ENCODE data around the gene FFAR4. TPM values are rescaled to one million over a fixed set of nuclear protein-coding genes. Genes with fewer than 3 reads are reported as not detected.
"Not testable (repeated sequence)": the region's sequence is repeated elsewhere in the genome, so short reads cannot be mapped to it uniquely, and the experiment has no call there.

The FFAR4 gene
- 0.63 TPM for polyA plus RNA-seq (2013, experiment 1 of 4)
- polyA plus RNA-seq (2013, experiment 2 of 4): 1.2 TPM
- 0.43 TPM for polyA plus RNA-seq (2013, experiment 3 of 4)
- 0.32 TPM for polyA plus RNA-seq (2013, experiment 4 of 4)

DNA sequence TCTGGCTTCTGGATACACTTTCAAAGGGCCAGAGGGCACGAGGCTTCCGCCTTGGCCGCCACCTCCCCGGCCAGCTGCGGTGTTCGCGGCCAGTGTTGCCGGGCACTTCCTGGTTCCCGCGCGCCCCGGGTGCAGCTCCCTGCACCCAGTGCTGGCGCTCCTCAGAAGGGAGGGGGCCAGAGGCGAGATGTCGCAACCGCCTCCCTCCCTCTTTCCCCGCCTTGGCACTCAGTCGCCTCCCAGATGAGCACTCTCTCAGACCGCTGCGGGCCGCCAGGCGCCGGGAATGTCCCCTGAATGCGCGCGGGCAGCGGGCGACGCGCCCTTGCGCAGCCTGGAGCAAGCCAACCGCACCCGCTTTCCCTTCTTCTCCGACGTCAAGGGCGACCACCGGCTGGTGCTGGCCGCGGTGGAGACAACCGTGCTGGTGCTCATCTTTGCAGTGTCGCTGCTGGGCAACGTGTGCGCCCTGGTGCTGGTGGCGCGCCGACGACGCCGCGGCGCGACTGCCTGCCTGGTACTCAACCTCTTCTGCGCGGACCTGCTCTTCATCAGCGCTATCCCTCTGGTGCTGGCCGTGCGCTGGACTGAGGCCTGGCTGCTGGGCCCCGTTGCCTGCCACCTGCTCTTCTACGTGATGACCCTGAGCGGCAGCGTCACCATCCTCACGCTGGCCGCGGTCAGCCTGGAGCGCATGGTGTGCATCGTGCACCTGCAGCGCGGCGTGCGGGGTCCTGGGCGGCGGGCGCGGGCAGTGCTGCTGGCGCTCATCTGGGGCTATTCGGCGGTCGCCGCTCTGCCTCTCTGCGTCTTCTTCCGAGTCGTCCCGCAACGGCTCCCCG is at the start of gene FFAR4:
Gene FFAR4, plus strand, starts transcription at position 231 of the 842 bp plus-strand sequence. Its CDS starts 56 bp downstream, at position 287.
- peaks cover 5% of the 10 kb centered on the region for H3K4me1 ChIP-seq (ENCODE audit: control insufficient read depth, insufficient read depth, low read length)
- H3K27me3 ChIP-seq (ENCODE audit: control insufficient read depth, insufficient read depth, low read length, poor library complexity, severe bottlenecking): peaks cover 67% of the 10 kb centered on the region
- H3K4me3 ChIP-seq (ENCODE audit: insufficient read depth, low read depth, low read length): peak within 1 kb of the TSS; percentile 37
- no peaks in the 10 kb centered on the region for H3K36me3 ChIP-seq (ENCODE audit: control insufficient read depth, insufficient read depth, low read length)
- no peak within 1 kb of the TSS for H3K27ac ChIP-seq (ENCODE audit: insufficient read depth, low read depth, low read length, poor library complexity, severe bottlenecking)
- WGBS, 2 experiments: 1% methylated on average over 85 of the region's 85 CpGs
- no peaks in the 10 kb centered on the region for H3K9me3 ChIP-seq (ENCODE audit: control insufficient read depth, low read length)

GRCh38 chr10:93518531-93518930 is 47.9 kb upstream of the FFAR4 start:
- H3K9me3 ChIP-seq (ENCODE audit: control insufficient read depth, low read length): no peaks in the 10 kb centered on the region
- no peak overlapping the region for H3K27ac ChIP-seq (ENCODE audit: insufficient read depth, low read depth, low read length, poor library complexity, severe bottlenecking)
- WGBS, 2 experiments: 96% methylated on average over 4 of the region's 4 CpGs
- no peaks in the 10 kb centered on the region for H3K27me3 ChIP-seq (ENCODE audit: control insufficient read depth, insufficient read depth, low read length, poor library complexity, severe bottlenecking)
- H3K36me3 ChIP-seq (ENCODE audit: control insufficient read depth, insufficient read depth, low read length): peaks cover 51% of the 10 kb centered on the region
- no peaks in the 10 kb centered on the region for H3K4me1 ChIP-seq (ENCODE audit: control insufficient read depth, insufficient read depth, low read length)
- no peak overlapping the region for H3K4me3 ChIP-seq (ENCODE audit: insufficient read depth, low read depth, low read length)

- Histone ChIP-seq H3K36me3 (ENCODE audit: control insufficient read depth, insufficient read depth, low read length) (no peaks in the 10 kb centered on the region), H3K27me3 (ENCODE audit: control insufficient read depth, insufficient read depth, low read length, poor library complexity, severe bottlenecking) (no peaks in the 10 kb centered on the region), H3K27ac (ENCODE audit: insufficient read depth, low read depth, low read length, poor library complexity, severe bottlenecking) (no peak overlapping the region), H3K4me1 (ENCODE audit: control insufficient read depth, insufficient read depth, low read length) (no peaks in the 10 kb centered on the region), H3K4me3 (ENCODE audit: insufficient read depth, low read depth, low read length) (no peak overlapping the region), H3K9me3 (ENCODE audit: control insufficient read depth, low read length) (no peaks in the 10 kb centered on the region)
- 86 to 88% methylated on average over 5 of the region's 5 CpGs for WGBS, 2 experiments
Measured at GRCh38 chr10:93535293-93535692, 31.2 kb upstream of the FFAR4 start.

DNA sequence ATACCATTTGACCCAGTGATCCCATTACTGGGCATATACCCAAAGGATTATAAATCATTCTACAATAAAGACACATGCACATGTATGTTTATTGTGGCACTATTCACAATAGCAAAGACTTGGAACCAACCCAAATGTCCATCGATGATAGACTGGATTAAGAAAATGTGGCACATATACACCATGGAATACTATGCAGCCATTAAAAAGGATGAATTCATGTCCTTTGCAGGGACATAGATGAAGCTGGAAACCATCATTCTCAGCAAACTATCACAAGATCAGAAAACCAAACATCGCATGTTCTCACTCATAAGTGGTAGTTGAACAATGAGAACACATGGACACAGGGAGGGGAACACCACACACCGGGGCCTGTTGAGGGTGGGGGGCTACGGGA is 25.6 kb upstream of the FFAR4 start:
- 94 to 99% methylated on average over 3 to 4 of the region's 4 CpGs for WGBS, 2 experiments
- not testable (repeated sequence) for H3K36me3 ChIP-seq (ENCODE audit: control insufficient read depth, insufficient read depth, low read length); H3K27me3 ChIP-seq (ENCODE audit: control insufficient read depth, insufficient read depth, low read length, poor library complexity, severe bottlenecking); H3K4me3 ChIP-seq (ENCODE audit: insufficient read depth, low read depth, low read length); H3K9me3 ChIP-seq (ENCODE audit: control insufficient read depth, low read length); H3K27ac ChIP-seq (ENCODE audit: insufficient read depth, low read depth, low read length, poor library complexity, severe bottlenecking); H3K4me1 ChIP-seq (ENCODE audit: control insufficient read depth, insufficient read depth, low read length)

GRCh38 chr10:93541402-93542357 is 24.8 kb upstream of the FFAR4 start:
- H3K4me1 ChIP-seq (ENCODE audit: control insufficient read depth, insufficient read depth, low read length): no peaks in the 10 kb centered on the region
- 67 to 69% methylated on average over 23 of the region's 23 CpGs for WGBS, 2 experiments
- no peaks in the 10 kb centered on the region for H3K36me3 ChIP-seq (ENCODE audit: control insufficient read depth, insufficient read depth, low read length)
- no peak overlapping the region for H3K4me3 ChIP-seq (ENCODE audit: insufficient read depth, low read depth, low read length)
- H3K27ac ChIP-seq (ENCODE audit: insufficient read depth, low read depth, low read length, poor library complexity, severe bottlenecking): no peak overlapping the region
- no peaks in the 10 kb centered on the region for H3K9me3 ChIP-seq (ENCODE audit: control insufficient read depth, low read length)
- no peaks in the 10 kb centered on the region for H3K27me3 ChIP-seq (ENCODE audit: control insufficient read depth, insufficient read depth, low read length, poor library complexity, severe bottlenecking)

DNA sequence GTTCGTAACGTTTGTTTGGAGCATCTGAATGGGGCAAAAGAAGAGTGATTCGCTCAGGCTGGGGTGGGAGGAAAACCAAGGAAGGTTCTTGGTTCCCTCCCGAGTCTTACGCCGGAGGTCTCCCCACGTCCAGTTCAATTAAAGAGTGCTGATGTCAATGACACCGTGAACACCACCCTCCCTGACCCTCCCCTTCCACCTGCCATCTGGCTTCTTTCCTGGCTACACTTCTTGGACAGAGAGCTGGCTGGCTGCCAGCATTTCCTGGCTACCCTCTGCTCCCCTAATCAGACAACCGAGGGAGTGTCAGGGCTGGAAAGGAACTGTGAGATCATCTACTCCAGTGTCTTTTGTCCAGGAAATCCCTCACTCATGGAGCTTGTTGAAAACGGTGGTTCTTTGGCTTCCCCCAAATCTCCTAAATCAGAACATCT is 24.1 kb upstream of the FFAR4 start:
- Histone ChIP-seq H3K9me3 (ENCODE audit: control insufficient read depth, low read length) (no peaks in the 10 kb centered on the region), H3K27ac (ENCODE audit: insufficient read depth, low read depth, low read length, poor library complexity, severe bottlenecking) (no peak overlapping the region), H3K4me1 (ENCODE audit: control insufficient read depth, insufficient read depth, low read length) (no peaks in the 10 kb centered on the region), H3K27me3 (ENCODE audit: control insufficient read depth, insufficient read depth, low read length, poor library complexity, severe bottlenecking) (no peaks in the 10 kb centered on the region), H3K36me3 (ENCODE audit: control insufficient read depth, insufficient read depth, low read length) (no peaks in the 10 kb centered on the region), H3K4me3 (ENCODE audit: insufficient read depth, low read depth, low read length) (no peak overlapping the region)
- WGBS, 2 experiments: 65 to 66% methylated on average over 10 of the region's 10 CpGs

- 89 to 94% methylated on average over 6 to 8 of the region's 8 CpGs for WGBS, 2 experiments
- not testable (repeated sequence) for H3K4me1 ChIP-seq (ENCODE audit: control insufficient read depth, insufficient read depth, low read length); H3K27ac ChIP-seq (ENCODE audit: insufficient read depth, low read depth, low read length, poor library complexity, severe bottlenecking); H3K4me3 ChIP-seq (ENCODE audit: insufficient read depth, low read depth, low read length); H3K27me3 ChIP-seq (ENCODE audit: control insufficient read depth, insufficient read depth, low read length, poor library complexity, severe bottlenecking); H3K9me3 ChIP-seq (ENCODE audit: control insufficient read depth, low read length); H3K36me3 ChIP-seq (ENCODE audit: control insufficient read depth, insufficient read depth, low read length)
Measured at GRCh38 chr10:93546995-93547394, 19.5 kb upstream of the FFAR4 start.

- Histone ChIP-seq H3K27me3 (ENCODE audit: control insufficient read depth, insufficient read depth, low read length, poor library complexity, severe bottlenecking) (no peaks in the 10 kb centered on the region), H3K27ac (ENCODE audit: insufficient read depth, low read depth, low read length, poor library complexity, severe bottlenecking) (no peak overlapping the region)
Measured at GRCh38 chr10:93547522-93547921, 18.9 kb upstream of the FFAR4 start.

DNA sequence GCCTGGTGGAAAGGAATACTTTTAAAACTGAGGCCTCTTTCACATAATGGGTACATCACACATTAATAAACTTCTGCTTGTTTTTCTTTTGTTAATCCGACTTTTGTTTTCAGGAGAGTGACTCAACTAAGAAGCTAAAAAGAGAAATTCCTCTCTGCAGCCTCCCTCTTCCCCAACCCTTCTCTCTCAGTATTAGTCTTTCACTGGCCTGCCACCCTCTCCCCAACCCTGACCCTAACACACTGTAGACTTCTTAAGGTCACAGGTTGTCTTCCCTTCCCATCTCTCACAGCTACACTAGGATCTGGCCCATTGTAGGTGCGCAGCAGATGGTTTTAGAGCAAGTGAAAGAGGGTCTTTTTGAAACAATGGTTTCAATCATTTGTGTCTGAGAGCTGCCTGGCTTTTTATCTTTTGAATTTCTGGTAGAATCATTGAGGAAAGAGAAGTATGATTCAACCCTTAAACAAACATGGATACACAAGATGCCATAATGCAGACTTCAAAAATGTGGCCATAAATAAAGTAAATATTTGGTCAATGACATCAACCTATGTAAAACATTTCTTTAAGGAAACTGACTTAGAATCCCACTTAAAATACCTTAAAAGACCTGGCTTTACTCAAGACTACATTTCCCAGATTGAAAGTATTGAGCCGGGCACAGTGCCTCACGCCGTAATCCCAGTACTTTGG is 17.9 kb upstream of the FFAR4 start:
- no peak overlapping the region for H3K4me3 ChIP-seq (ENCODE audit: insufficient read depth, low read depth, low read length)
- H3K27me3 ChIP-seq (ENCODE audit: control insufficient read depth, insufficient read depth, low read length, poor library complexity, severe bottlenecking): no peaks in the 10 kb centered on the region
- H3K4me1 ChIP-seq (ENCODE audit: control insufficient read depth, insufficient read depth, low read length): no peaks in the 10 kb centered on the region
- no peaks in the 10 kb centered on the region for H3K9me3 ChIP-seq (ENCODE audit: control insufficient read depth, low read length)
- 89 to 90% methylated on average over 4 to 5 of the region's 5 CpGs for WGBS, 2 experiments
- no peaks in the 10 kb centered on the region for H3K36me3 ChIP-seq (ENCODE audit: control insufficient read depth, insufficient read depth, low read length)
- no peak overlapping the region for H3K27ac ChIP-seq (ENCODE audit: insufficient read depth, low read depth, low read length, poor library complexity, severe bottlenecking)

More at GRCh38 chr10:93547522-93547921, 18.9 kb upstream of the FFAR4 start:
- Histone ChIP-seq H3K4me1 (ENCODE audit: control insufficient read depth, insufficient read depth, low read length) (no peaks in the 10 kb centered on the region), H3K9me3 (ENCODE audit: control insufficient read depth, low read length) (no peaks in the 10 kb centered on the region), H3K4me3 (ENCODE audit: insufficient read depth, low read depth, low read length) (no peak overlapping the region), H3K36me3 (ENCODE audit: control insufficient read depth, insufficient read depth, low read length) (no peaks in the 10 kb centered on the region)
